Activated naive CD8-positive, alpha-beta T cell treated with anti-CD3 and anti-CD28 coated beads, Interleukin-2, amount 50 U/mL, for 24 hours (primary cell): ENCODE results near the gene XPOT.
"Not testable (repeated sequence)": the region's sequence is repeated elsewhere in the genome, so short reads cannot be mapped to it uniquely, and the experiment has no call there.

Experiments used
- ATAC-seq: fragments of 150-1000 bp; cut with Tn5 transposase; one replicate; pipeline ENCODE4 v1.10.0; 2021
- DNase-seq: peaks from one replicate; pipeline ENCODE4 v3.0.0; 2021
- H3K27ac Mint-ChIP-seq: one replicate; pipeline ENCODE4 v1.8.0; 2021; ENCODE audit warnings: mild to moderate bottlenecking, mixed read lengths
- H3K27me3 Mint-ChIP-seq: one replicate; pipeline ENCODE4 v1.8.0; 2021; ENCODE audit warnings: mixed read lengths
- H3K36me3 Mint-ChIP-seq: one replicate; pipeline ENCODE4 v1.8.0; 2021; ENCODE audit warnings: low read depth, mixed read lengths
- H3K4me1 Mint-ChIP-seq: one replicate; pipeline ENCODE4 v1.8.0; 2021; ENCODE audit warnings: mixed read lengths
- H3K4me3 Mint-ChIP-seq: one replicate; pipeline ENCODE4 v1.8.0; 2021; ENCODE audit warnings: mild to moderate bottlenecking, moderate library complexity, mixed read lengths
- H3K9me3 Mint-ChIP-seq: one replicate; pipeline ENCODE4 v1.8.0; 2021; ENCODE audit warnings: mixed read lengths

The XPOT gene

GRCh38 chr12:64403707-64404469 lies at the start of gene XPOT:
XPOT (plus strand) TSS chr12:64404392; CDS start chr12:64410036, 5,644 bp downstream.
- peaks cover 14% of the 10 kb centered on the region for H3K36me3 Mint-ChIP-seq
- H3K27ac Mint-ChIP-seq: peak within 1 kb of the TSS; percentile 99
- H3K9me3 Mint-ChIP-seq: peaks cover 11% of the 10 kb centered on the region
- peaks cover 44% of the 10 kb centered on the region for H3K4me1 Mint-ChIP-seq
- DNase-seq: peak; percentile 91
- peak; percentile 96 for ATAC-seq
- peak within 1 kb of the TSS; percentile 94 for H3K4me3 Mint-ChIP-seq
- no peaks in the 10 kb centered on the region for H3K27me3 Mint-ChIP-seq

DNA sequence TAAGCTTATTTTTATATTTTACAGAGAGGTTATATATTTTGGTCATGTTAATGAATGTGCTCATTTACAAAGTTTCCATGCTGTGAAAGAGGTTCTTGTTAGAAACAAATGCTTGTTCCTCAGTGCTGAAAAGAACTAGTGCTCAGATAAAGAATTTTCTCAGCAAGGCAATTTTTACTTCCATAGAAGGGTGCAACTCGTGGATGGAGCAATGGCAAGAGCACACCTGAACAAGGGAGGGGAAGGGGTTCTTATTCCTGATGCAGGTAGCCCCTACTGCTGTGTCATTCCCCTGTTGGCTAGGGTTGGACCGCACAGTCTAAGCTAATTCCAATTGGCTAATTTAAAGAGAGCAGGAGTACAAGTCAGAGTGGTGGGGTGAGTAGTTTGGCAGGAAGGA lies 48.0 kb upstream of the XPOT start:
- H3K27me3 Mint-ChIP-seq, DNase-seq, ATAC-seq, H3K36me3 Mint-ChIP-seq, H3K27ac Mint-ChIP-seq, H3K4me1 Mint-ChIP-seq, H3K4me3 Mint-ChIP-seq: not testable (repeated sequence)
- peaks cover 17% of the 10 kb centered on the region for H3K9me3 Mint-ChIP-seq

- H3K4me1 Mint-ChIP-seq, H3K27ac Mint-ChIP-seq, H3K27me3 Mint-ChIP-seq, H3K9me3 Mint-ChIP-seq, DNase-seq, H3K36me3 Mint-ChIP-seq, H3K4me3 Mint-ChIP-seq, ATAC-seq: not testable (repeated sequence)
These were observed 43.0 kb upstream of the XPOT start for GRCh38 chr12:64361173-64361572.

DNA sequence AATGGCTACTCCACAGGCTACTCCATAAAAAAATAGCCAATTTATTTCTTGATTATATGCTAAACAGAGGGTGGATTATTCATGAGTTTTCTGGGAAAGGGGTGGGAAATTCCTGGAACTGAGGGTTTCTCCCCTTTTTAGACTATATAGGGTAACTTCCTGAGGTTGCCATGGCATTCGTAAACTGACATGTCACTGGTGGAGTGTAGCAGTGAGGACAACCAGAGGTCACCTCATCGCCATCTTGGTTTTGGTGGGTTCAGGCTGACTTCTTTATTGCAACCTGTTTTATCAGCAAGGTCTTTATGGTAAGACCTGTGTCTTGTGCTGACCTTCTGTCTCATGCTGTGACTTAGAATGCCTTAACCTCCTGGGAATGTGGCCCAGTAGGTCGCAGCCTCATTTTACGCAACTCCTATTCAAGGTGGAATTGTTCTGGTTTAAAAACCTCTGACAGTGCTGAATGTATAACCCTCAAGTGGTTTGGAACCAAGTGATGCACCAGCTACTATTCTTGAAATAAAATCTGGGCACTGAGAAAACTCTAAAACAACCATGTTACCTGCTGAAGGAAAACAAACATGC lies 41.4 kb upstream of the XPOT start:
- Mint-ChIP-seq H3K9me3 (no peaks in the 10 kb centered on the region), H3K27ac (no peak overlapping the region), H3K4me1 (no peaks in the 10 kb centered on the region), H3K36me3 (no peaks in the 10 kb centered on the region), H3K27me3 (no peaks in the 10 kb centered on the region), H3K4me3 (no peak overlapping the region)
- ATAC-seq (no peak), DNase-seq (no peak)

DNA sequence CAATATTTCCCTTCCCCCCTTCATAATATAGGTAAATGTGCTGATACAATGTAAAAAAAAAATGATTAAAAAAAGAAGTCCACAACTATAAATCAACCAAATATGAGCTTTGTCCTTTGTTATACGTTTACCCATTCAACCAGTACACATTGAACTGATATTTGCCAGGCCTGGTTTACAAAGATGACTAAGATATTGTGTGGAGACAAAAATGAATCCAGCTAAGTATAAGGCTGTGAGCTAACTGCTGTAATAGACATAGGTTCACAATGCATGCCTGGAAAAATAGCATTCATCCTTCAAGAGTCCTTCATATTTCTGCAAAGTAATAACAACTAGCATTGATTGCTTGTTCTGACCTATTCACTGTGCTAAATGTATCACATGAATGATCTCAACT lies 20.5 kb upstream of the XPOT start:
- Mint-ChIP-seq H3K27ac (no peak overlapping the region), H3K9me3 (peaks cover 17% of the 10 kb centered on the region), H3K4me1 (peaks cover 32% of the 10 kb centered on the region), H3K4me3 (no peak overlapping the region), H3K36me3 (peaks cover 4% of the 10 kb centered on the region), H3K27me3 (no peaks in the 10 kb centered on the region)
- DNase-seq: no peak
- ATAC-seq: no peak

GRCh38 chr12:64385019-64385418 lies 19.2 kb upstream of the XPOT start:
- DNase-seq (no peak), ATAC-seq (peak; percentile 38)
- H3K36me3 Mint-ChIP-seq: peaks cover 4% of the 10 kb centered on the region
- H3K4me1 Mint-ChIP-seq: peaks cover 32% of the 10 kb centered on the region
- H3K9me3 Mint-ChIP-seq: peaks cover 17% of the 10 kb centered on the region
- peak overlapping the region; percentile 43 for H3K4me3 Mint-ChIP-seq
- peaks cover 4% of the 10 kb centered on the region for H3K27me3 Mint-ChIP-seq
- H3K27ac Mint-ChIP-seq: peak overlapping the region; percentile 86

DNA sequence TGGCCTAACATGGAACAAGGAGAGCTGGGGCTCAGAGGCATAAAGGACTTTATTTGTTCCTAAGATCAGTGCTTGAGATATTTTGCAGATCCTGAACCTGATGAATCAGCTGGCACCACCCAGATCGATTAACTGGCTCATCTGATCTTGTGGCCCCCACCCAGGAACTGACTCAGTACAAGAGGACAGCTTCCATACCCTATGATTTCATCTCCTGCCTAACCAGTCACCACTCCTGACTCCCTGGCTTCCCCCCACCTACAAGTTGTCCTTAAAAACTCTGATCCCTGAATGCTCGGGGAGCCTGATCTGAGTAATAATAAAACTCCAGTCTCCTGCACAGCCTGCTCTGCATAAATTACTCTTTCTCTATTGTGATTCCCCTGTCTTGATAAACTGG lies 18.7 kb upstream of the XPOT start:
- Mint-ChIP-seq H3K36me3 (peaks cover 4% of the 10 kb centered on the region), H3K27me3 (peaks cover 4% of the 10 kb centered on the region), H3K4me3 (peak overlapping the region; percentile 43), H3K9me3 (peaks cover 14% of the 10 kb centered on the region), H3K27ac (peak overlapping the region; percentile 86), H3K4me1 (peaks cover 32% of the 10 kb centered on the region)
- DNase-seq (peak; percentile 41), ATAC-seq (peak; percentile 97)

DNA sequence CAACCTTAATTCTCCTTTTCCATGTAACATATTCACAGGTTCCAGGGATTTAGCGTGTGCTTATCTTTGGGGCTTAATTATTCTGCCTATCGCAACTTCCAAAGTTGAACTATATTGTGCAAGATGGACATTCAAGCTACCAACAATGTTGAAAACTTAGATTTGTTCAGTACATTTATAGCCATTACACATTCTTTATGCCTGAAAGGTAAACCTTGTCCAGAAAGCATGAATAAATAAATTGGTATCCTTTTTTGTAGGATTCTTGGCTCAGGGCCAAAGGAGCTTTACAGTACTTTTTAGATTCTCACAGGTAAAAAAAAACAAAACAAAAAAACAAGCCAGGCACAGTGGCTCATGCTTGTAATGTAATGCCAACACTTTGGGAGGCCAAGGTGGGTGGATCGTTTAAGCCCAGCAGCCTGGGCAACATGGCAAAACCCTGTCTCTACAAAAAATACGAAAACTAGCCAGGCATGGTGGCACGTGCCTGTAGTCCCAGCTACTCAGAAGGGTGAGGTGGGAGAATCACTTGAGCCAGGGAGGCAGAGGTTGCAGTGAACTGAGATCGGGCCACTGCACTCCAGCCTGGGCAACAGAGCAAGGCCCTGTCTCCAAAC lies 16.9 kb upstream of the XPOT start:
- H3K9me3 Mint-ChIP-seq: no peaks in the 10 kb centered on the region
- peaks cover 16% of the 10 kb centered on the region for H3K27me3 Mint-ChIP-seq
- H3K4me3 Mint-ChIP-seq: no peak overlapping the region
- ATAC-seq (no peak), DNase-seq (no peak)
- no peak overlapping the region for H3K27ac Mint-ChIP-seq
- H3K4me1 Mint-ChIP-seq: peaks cover 33% of the 10 kb centered on the region
- H3K36me3 Mint-ChIP-seq: no peaks in the 10 kb centered on the region

GRCh38 chr12:64389154-64389553 lies 15.0 kb upstream of the XPOT start:
- Mint-ChIP-seq H3K4me1 (peaks cover 24% of the 10 kb centered on the region), H3K27ac (no peak overlapping the region), H3K9me3 (no peaks in the 10 kb centered on the region), H3K27me3 (peaks cover 21% of the 10 kb centered on the region), H3K4me3 (no peak overlapping the region), H3K36me3 (no peaks in the 10 kb centered on the region)
- ATAC-seq: no peak
- no peak for DNase-seq

DNA sequence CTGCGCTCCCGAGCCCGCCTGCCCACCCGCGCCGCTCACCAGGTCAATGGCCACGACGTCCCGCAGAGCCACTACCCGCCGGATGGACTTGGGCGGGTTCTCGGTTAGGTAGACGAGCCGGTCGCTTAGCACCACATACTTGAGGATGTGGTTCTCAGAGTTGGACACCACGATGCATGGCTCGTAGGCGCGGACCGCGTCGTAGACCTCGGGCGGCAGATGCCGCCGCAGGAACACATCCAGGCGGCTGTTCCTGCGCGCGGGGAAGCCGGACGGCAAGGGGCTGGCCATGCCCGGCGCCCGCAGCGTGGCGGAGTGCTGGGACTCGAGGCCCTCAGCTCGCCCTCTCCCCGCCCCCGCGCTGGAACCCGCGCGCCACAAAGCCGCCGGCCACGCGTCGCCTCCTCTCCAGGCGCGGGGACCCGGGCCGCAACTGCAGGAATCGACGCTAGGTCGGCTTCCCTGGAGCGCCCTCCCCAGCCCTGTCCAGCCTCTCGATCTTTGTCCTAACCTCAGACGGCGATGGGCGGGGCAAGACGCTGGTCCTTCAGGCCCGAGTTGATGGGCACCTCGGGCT lies 13.8 kb upstream of the XPOT start, which contains the start of gene C12orf56:
Gene C12orf56 (minus strand): TSS at position 484 of the 577 bp plus-strand sequence. CDS start 193 bp downstream, at position 291.
- Mint-ChIP-seq H3K27ac (peak within 1 kb of the TSS; percentile 29), H3K27me3 (peaks cover 21% of the 10 kb centered on the region), H3K9me3 (no peaks in the 10 kb centered on the region), H3K4me3 (peak within 1 kb of the TSS; percentile 70), H3K4me1 (peaks cover 12% of the 10 kb centered on the region), H3K36me3 (no peaks in the 10 kb centered on the region)
- ATAC-seq (peak; percentile 16), DNase-seq (peak; percentile 18)

- no peak overlapping the region for H3K27ac Mint-ChIP-seq
- no peaks in the 10 kb centered on the region for H3K9me3 Mint-ChIP-seq
- no peak for ATAC-seq
- H3K4me1 Mint-ChIP-seq: peaks cover 5% of the 10 kb centered on the region
- no peak for DNase-seq
- peaks cover 21% of the 10 kb centered on the region for H3K27me3 Mint-ChIP-seq
- no peak overlapping the region for H3K4me3 Mint-ChIP-seq
- no peaks in the 10 kb centered on the region for H3K36me3 Mint-ChIP-seq
These were observed 12.0 kb upstream of the XPOT start for GRCh38 chr12:64392221-64392620.

- H3K4me1 Mint-ChIP-seq: peaks cover 9% of the 10 kb centered on the region
- no peaks in the 10 kb centered on the region for H3K9me3 Mint-ChIP-seq
- DNase-seq: no peak
- no peak for ATAC-seq
- H3K36me3 Mint-ChIP-seq: no peaks in the 10 kb centered on the region
- no peak overlapping the region for H3K27ac Mint-ChIP-seq
- H3K27me3 Mint-ChIP-seq: peaks cover 15% of the 10 kb centered on the region
- H3K4me3 Mint-ChIP-seq: no peak overlapping the region
These were observed 8.5 kb upstream of the XPOT start for GRCh38 chr12:64395739-64396138.

GRCh38 chr12:64400041-64400440 lies 4.2 kb upstream of the XPOT start:
- Mint-ChIP-seq H3K4me1 (peaks cover 18% of the 10 kb centered on the region), H3K9me3 (peaks cover 11% of the 10 kb centered on the region), H3K27ac (no peak overlapping the region), H3K4me3 (no peak overlapping the region), H3K27me3 (no peaks in the 10 kb centered on the region), H3K36me3 (peaks cover under 1% of the 10 kb centered on the region)
- no peak for ATAC-seq
- no peak for DNase-seq

DNA sequence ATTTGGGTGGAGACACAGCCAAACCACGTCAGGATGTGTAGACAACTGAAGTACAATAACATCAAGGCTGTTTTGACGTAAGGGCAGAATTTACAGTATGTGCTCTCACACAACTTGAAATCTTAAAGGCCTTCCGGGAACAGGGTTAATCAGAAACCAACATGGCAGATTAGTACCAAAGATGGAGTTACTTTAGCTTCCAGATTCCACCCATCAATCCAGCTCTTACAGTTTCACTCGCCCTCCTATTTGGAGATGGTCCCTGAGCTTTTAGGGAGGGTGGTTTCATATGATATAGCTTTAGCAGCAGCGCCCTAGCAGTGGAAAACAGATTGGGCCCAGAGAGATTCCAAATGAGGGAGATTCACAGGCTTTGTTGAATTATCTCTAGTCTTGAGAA lies 2.0 kb upstream of the XPOT start:
- H3K27ac Mint-ChIP-seq: no peak overlapping the region
- no peaks in the 10 kb centered on the region for H3K27me3 Mint-ChIP-seq
- ATAC-seq (no peak), DNase-seq (no peak)
- H3K4me3 Mint-ChIP-seq: no peak overlapping the region
- H3K9me3 Mint-ChIP-seq: peaks cover 11% of the 10 kb centered on the region
- peaks cover 14% of the 10 kb centered on the region for H3K36me3 Mint-ChIP-seq
- peaks cover 34% of the 10 kb centered on the region for H3K4me1 Mint-ChIP-seq
